Activated naive CD4-positive, alpha-beta T cell treated with anti-CD3 and anti-CD28 coated beads, Interleukin-2, amount 50 U/mL, for 24 hours (primary cell): Measurements from ENCODE around the gene SH2D2A.

Experiments used
- H3K27ac Mint-ChIP-seq: one replicate; pipeline ENCODE4 v1.8.0; 2021; ENCODE audit warnings: mild to moderate bottlenecking, mixed read lengths
- H3K27me3 Mint-ChIP-seq: one replicate; pipeline ENCODE4 v1.8.0; 2021; ENCODE audit warnings: mixed read lengths
- H3K36me3 Mint-ChIP-seq: one replicate; pipeline ENCODE4 v1.8.0; 2021; ENCODE audit warnings: mixed read lengths
- H3K4me1 Mint-ChIP-seq: one replicate; pipeline ENCODE4 v1.8.0; 2021; ENCODE audit warnings: mixed read lengths
- H3K4me3 Mint-ChIP-seq: one replicate; pipeline ENCODE4 v1.8.0; 2021; ENCODE audit warnings: mild to moderate bottlenecking, mixed read lengths
- H3K9me3 Mint-ChIP-seq: one replicate; pipeline ENCODE4 v1.8.0; 2021; ENCODE audit warnings: mixed read lengths

The SH2D2A gene

DNA sequence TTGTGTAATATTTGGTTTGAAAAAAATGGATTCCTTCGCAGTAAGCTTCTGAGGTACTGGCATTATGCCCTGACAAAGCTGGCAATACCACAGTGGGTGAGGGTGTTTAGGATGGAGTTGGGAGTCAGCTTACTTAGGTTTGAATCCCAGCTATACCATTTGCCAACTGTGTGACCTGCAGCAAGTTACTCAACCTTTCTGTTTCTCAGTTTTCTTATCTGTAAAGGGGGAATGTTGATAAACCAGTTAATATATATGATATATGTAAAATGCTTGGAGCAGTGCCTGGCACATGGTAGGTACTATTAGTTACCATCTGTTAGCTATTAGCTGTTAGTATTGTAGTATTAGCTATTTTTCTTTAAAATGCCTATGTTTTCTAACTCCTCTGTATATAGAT lies 60.3 kb downstream of the SH2D2A start:
- no peak overlapping the region for H3K27ac Mint-ChIP-seq
- no peaks in the 10 kb centered on the region for H3K27me3 Mint-ChIP-seq
- no peaks in the 10 kb centered on the region for H3K36me3 Mint-ChIP-seq
- no peak overlapping the region for H3K4me3 Mint-ChIP-seq
- H3K4me1 Mint-ChIP-seq = peaks cover 28% of the 10 kb centered on the region
- no peaks in the 10 kb centered on the region for H3K9me3 Mint-ChIP-seq
